CD1c-positive myeloid dendritic cell (primary cell): Measurements from ENCODE around the gene CDH12.

Experiments
- DNase-seq: peaks from one replicate; pipeline ENCODE4 v3.0.0-alpha.2; 2016; ENCODE audit errors: extremely low spot score

The CDH12 gene

GRCh38 chr5:21711866-21712758 lies 1141.0 kb downstream of the CDH12 start:
- no peak for DNase-seq

GRCh38 chr5:21709770-21710169 lies 1143.4 kb downstream of the CDH12 start:
- no peak for DNase-seq

GRCh38 chr5:21704974-21705668 lies 1148.0 kb downstream of the CDH12 start:
- DNase-seq, result no peak

DNA sequence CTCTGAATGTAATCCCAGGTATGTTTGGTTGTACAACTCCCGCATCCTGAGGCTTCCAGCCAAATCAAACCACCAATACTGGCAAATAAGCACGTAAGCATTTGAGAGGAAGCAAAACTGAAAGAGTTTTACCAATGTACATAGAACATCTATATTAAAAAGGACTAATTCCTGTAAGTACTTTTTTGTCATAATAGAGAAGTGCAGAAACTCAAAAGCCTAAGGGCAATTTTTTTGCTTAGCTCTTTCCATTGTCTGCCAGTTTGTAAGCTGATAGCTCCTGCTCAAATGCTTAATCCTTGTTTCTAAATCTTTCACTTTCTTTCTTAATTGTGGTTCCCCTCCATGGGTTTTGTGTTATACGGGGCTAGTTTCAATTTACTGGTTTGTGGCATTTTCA lies 1151.8 kb downstream of the CDH12 start:
- DNase-seq, result no peak
